ENCODE data around the gene SENP5.
A peak's percentile ranks its signal among the peaks of the same experiment; 100 is the strongest.

SENP5 gene

DNA sequence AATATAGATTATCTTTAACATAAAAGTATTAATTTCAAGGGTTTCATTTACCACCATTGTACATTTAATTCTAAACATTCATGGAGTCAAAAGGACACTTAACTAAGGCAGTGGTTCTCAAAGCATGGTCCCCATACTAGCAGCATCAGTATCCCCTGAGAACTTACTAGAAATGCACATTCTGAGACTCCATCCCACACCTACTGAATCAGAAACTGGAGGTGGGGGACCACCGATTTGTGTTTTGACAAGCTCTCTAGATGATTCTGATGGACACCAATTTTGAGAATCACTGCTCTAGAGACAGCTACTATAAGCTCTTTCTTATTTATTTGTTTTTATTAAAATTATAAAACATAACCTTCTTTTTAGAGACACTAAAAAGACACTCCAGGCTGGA lies 34.0 kb downstream of the SENP5 start:
- no peak for TF ChIP-seq Cebpa-rat (IDR thresholded peaks at IDR 0.05)
- Histone ChIP-seq H3K4me3 (no peak overlapping the region), H3K9me3 (replicated peaks in 1 of 11) (no peaks in the 10 kb centered on the region), H3K4me1 (no peaks in the 10 kb centered on the region), H3K9ac (no peak overlapping the region), H3K36me3 (peaks cover 81 to 98% (median 92%) of the 10 kb centered on the region in 11 experiments), H3K27ac (no peak overlapping the region), H3K27me3 (no peaks in the 10 kb centered on the region), H3K4me2 (no peak overlapping the region), H4K20me1 (peaks cover 0 to 32% (median 10%) of the 10 kb centered on the region in 11 experiments; a peak in 11 of 22 replicates)

- H3K4me1 ChIP-seq: no peaks in the 10 kb centered on the region
- no peaks in the 10 kb centered on the region for H3K9me3 ChIP-seq (replicated peaks in 1 of 11)
- TF ChIP-seq Cebpa-rat (IDR thresholded peaks at IDR 0.05): no peak
- H4K20me1 ChIP-seq: peaks cover 0 to 27% (median 10%) of the 10 kb centered on the region in 11 experiments; a peak in 9 of 22 replicates
- H3K27me3 ChIP-seq: no peaks in the 10 kb centered on the region
- H3K4me3 ChIP-seq: no peak overlapping the region
- no peak overlapping the region for H3K4me2 ChIP-seq
- H3K27ac ChIP-seq: no peak overlapping the region
- H3K36me3 ChIP-seq: peaks cover 83 to 99% (median 92%) of the 10 kb centered on the region in 11 experiments
- H3K9ac ChIP-seq: no peak overlapping the region
These were observed 34.6 kb downstream of the SENP5 start for GRCh38 chr3:196902296-196902695.

GRCh38 chr3:196903740-196904139 lies 36.0 kb downstream of the SENP5 start:
- Histone ChIP-seq H3K4me2 (no peak overlapping the region), H3K27me3 (no peaks in the 10 kb centered on the region), H3K27ac (no peak overlapping the region), H3K4me1 (peaks cover 0 to 12% (median 0%) of the 10 kb centered on the region in 10 experiments; a peak in 3 of 20 replicates), H3K9ac (no peak overlapping the region), H4K20me1 (peaks cover 0 to 15% (median 0%) of the 10 kb centered on the region in 11 experiments; a peak in 3 of 22 replicates), H3K36me3 (peaks cover 86 to 98% (median 92%) of the 10 kb centered on the region in 11 experiments), H3K9me3 (replicated peaks in 1 of 11) (no peaks in the 10 kb centered on the region), H3K4me3 (no peak overlapping the region)
- TF ChIP-seq Cebpa-rat (IDR thresholded peaks at IDR 0.05): no peak

- Histone ChIP-seq H3K27me3 (no peaks in the 10 kb centered on the region), H3K9me3 (replicated peaks in 1 of 11) (peaks cover 28 to 37% (median 35%) of the 10 kb centered on the region in 11 experiments), H4K20me1 (0 out of 22 replicates have a peak, but pooled peaks cover 0 to 3% (median 0%) of the 10 kb centered on the region in 11 experiments), H3K4me1 (peaks cover 0 to 30% (median under 1%) of the 10 kb centered on the region in 10 experiments; a peak in 8 of 20 replicates), H3K4me3 (no peak overlapping the region), H3K4me2 (no peak overlapping the region), H3K36me3 (peaks cover 41 to 86% (median 69%) of the 10 kb centered on the region in 11 experiments), H3K9ac (no peak overlapping the region), H3K27ac (no peak overlapping the region)
- TF ChIP-seq Cebpa-rat (IDR thresholded peaks at IDR 0.05): no peak
These were observed 47.1 kb downstream of the SENP5 start for GRCh38 chr3:196914866-196915265.

- no peak overlapping the region for H3K4me3 ChIP-seq
- H3K9me3 ChIP-seq (replicated peaks in 1 of 11): peaks cover 28 to 37% (median 35%) of the 10 kb centered on the region in 11 experiments
- H4K20me1 ChIP-seq: 0 out of 22 replicates have a peak, but pooled peaks cover 0 to 3% (median 0%) of the 10 kb centered on the region in 11 experiments
- no peaks in the 10 kb centered on the region for H3K27me3 ChIP-seq
- H3K4me1 ChIP-seq: peaks cover 0 to 32% (median 2%) of the 10 kb centered on the region in 10 experiments; a peak in 12 of 20 replicates
- no peak overlapping the region for H3K9ac ChIP-seq
- TF ChIP-seq Cebpa-rat (IDR thresholded peaks at IDR 0.05): no peak
- no peak overlapping the region; a peak in 1 of 22 replicates for H3K4me2 ChIP-seq
- peaks cover 41 to 86% (median 68%) of the 10 kb centered on the region in 11 experiments for H3K36me3 ChIP-seq
- H3K27ac ChIP-seq: no peak overlapping the region
These were observed 47.7 kb downstream of the SENP5 start for GRCh38 chr3:196915375-196915774.

DNA sequence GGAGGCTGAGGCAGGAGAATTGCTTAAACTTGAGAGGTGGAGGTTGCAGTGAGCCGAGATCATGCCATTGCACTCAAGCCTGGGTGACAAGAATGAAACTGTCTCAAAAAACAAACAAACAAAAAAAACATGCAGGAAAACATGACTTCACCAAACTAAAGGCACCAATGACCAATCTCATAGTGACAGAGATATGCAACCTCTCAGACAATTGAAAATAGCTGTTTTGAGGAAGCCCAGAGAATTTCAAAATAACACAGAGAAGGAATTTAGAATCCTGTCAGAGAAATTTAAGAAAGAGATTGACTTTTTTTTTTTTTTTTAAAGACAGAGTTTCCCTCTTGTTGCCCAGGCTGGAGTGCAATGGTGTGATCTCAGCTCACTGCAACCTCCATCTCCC lies 48.5 kb downstream of the SENP5 start:
- TF ChIP-seq Cebpa-rat (IDR thresholded peaks at IDR 0.05): no peak
- H3K36me3 ChIP-seq: peaks cover 41 to 83% (median 64%) of the 10 kb centered on the region in 11 experiments
- no peak overlapping the region for H3K4me2 ChIP-seq
- peaks cover 0 to 33% (median 6%) of the 10 kb centered on the region in 10 experiments; a peak in 12 of 20 replicates for H3K4me1 ChIP-seq
- peaks cover 28 to 37% (median 35%) of the 10 kb centered on the region in 11 experiments for H3K9me3 ChIP-seq (replicated peaks in 1 of 11)
- H3K27me3 ChIP-seq: no peaks in the 10 kb centered on the region
- 0 out of 22 replicates have a peak, but pooled peaks cover 0 to 3% (median 0%) of the 10 kb centered on the region in 11 experiments for H4K20me1 ChIP-seq
- no peak overlapping the region for H3K9ac ChIP-seq
- no peak overlapping the region for H3K27ac ChIP-seq
- no peak overlapping the region for H3K4me3 ChIP-seq

- H3K27ac ChIP-seq: no peak overlapping the region
- TF ChIP-seq Cebpa-rat (IDR thresholded peaks at IDR 0.05): no peak
- no peaks in the 10 kb centered on the region for H3K27me3 ChIP-seq
- H3K4me1 ChIP-seq: peaks cover 0 to 38% (median 6%) of the 10 kb centered on the region in 10 experiments; a peak in 12 of 20 replicates
- peaks cover 28 to 37% (median 35%) of the 10 kb centered on the region in 11 experiments for H3K9me3 ChIP-seq (replicated peaks in 1 of 11)
- H4K20me1 ChIP-seq: 0 out of 22 replicates have a peak, but pooled peaks cover 0 to 3% (median 0%) of the 10 kb centered on the region in 11 experiments
- H3K9ac ChIP-seq: no peak overlapping the region
- H3K36me3 ChIP-seq: peaks cover 38 to 83% (median 67%) of the 10 kb centered on the region in 11 experiments
- no peak overlapping the region for H3K4me3 ChIP-seq
- H3K4me2 ChIP-seq: no peak overlapping the region
These were observed 49.3 kb downstream of the SENP5 start for GRCh38 chr3:196916995-196917394.

DNA sequence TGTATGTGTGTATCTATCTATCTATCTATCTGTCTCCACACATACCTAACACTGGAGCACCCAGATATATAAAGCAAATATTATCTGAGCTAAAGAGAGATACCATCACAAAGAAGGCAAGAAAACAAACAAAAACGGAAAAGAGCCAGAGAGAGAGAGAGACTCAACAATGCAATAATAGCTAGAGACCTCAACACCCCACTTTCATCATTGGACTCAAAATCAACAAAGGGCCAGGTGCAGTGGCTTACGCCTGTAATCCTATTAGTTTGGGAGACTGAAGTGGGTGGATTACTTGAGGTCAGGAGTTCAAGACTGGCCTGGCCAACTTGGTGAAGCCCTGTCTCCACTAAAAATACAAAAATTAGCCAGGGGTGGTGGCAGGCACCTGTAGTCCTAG lies 51.2 kb downstream of the SENP5 start:
- TF ChIP-seq Cebpa-rat (IDR thresholded peaks at IDR 0.05): no peak
- H3K27me3 ChIP-seq: no peaks in the 10 kb centered on the region
- no peak overlapping the region for H3K9ac ChIP-seq
- peaks cover 28 to 37% (median 35%) of the 10 kb centered on the region in 11 experiments for H3K9me3 ChIP-seq (replicated peaks in 1 of 11)
- H3K36me3 ChIP-seq: peaks cover 52 to 88% (median 71%) of the 10 kb centered on the region in 11 experiments
- H3K4me2 ChIP-seq: peak overlapping the region in 3 of 11 experiments; percentile 27 to 72 (median 71); a peak in 4 of 22 replicates
- no peak overlapping the region for H3K4me3 ChIP-seq
- H4K20me1 ChIP-seq: no peaks in the 10 kb centered on the region
- peaks cover 0 to 41% (median 6%) of the 10 kb centered on the region in 10 experiments; a peak in 12 of 20 replicates for H3K4me1 ChIP-seq
- H3K27ac ChIP-seq: peak overlapping the region in 1 of 11 experiments; percentile 40; a peak in 1 of 22 replicates

- Histone ChIP-seq H3K4me2 (peak overlapping the region in 5 of 11 experiments; percentile 10 to 72 (median 51); a peak in 11 of 22 replicates), H3K36me3 (peaks cover 37 to 88% (median 71%) of the 10 kb centered on the region in 11 experiments)
- TF ChIP-seq Cebpa-rat (IDR thresholded peaks at IDR 0.05): peak in 1 of 11 experiments; percentile 34; a peak in 1 of 22 replicates
These were observed 53.0 kb downstream of the SENP5 start for GRCh38 chr3:196920733-196921132.

More at GRCh38 chr3:196920733-196921132, 53.0 kb downstream of the SENP5 start:
- H3K4me3 ChIP-seq: no peak overlapping the region
- H4K20me1 ChIP-seq: no peaks in the 10 kb centered on the region
- H3K27ac ChIP-seq: peak overlapping the region in 6 of 11 experiments; percentile 33 to 65 (median 43); a peak in 9 of 22 replicates
- peaks cover 17 to 25% (median 23%) of the 10 kb centered on the region in 11 experiments for H3K9me3 ChIP-seq (replicated peaks in 1 of 11)
- no peak overlapping the region for H3K9ac ChIP-seq
- peaks cover 0 to 44% (median 6%) of the 10 kb centered on the region in 10 experiments; a peak in 12 of 20 replicates for H3K4me1 ChIP-seq
- no peaks in the 10 kb centered on the region for H3K27me3 ChIP-seq
